Endothelial cell of umbilical vein (primary cell): ENCODE results near the gene ABHD4.

Source experiments
- CTCF ChIP-seq, 2 donors: IDR thresholded peaks; 1 replicate in 1 of 2; 2 replicates in 1 of 2; pipeline ENCODE4 v1.5.1; 2011; ENCODE audit warnings: low read length in 2 of 2, mild to moderate bottlenecking in 2 of 2, moderate library complexity in 2 of 2, control low read depth in 1 of 2, inconsistent platforms in 1 of 2, low read depth in 1 of 2; ENCODE audit not compliant: insufficient read depth in 1 of 2; ENCODE audit errors: extremely low read depth in 1 of 2
- JUN ChIP-seq: IDR thresholded peaks from 2 replicates; pipeline ENCODE4 v1.6.1; 2011; ENCODE audit warnings: borderline replicate concordance, low read depth; ENCODE audit not compliant: insufficient read length, insufficient read depth
- POLR2A ChIP-seq: IDR thresholded peaks from 2 replicates; pipeline ENCODE4 v1.6.1; 2012; ENCODE audit warnings: low read depth, mild to moderate bottlenecking, control low read depth, low read length

- TF ChIP-seq CTCF (IDR thresholded peaks at IDR 0.05; ENCODE audit: extremely low read depth in 1 of 2, insufficient read depth in 1 of 2, low read depth in 1 of 2, low read length in 2 of 2) (no peak), POLR2A (no peak), JUN (no peak)
These were observed 52.9 kb downstream of the ABHD4 start for GRCh38 chr14:22650960-22651521.
